ENCODE results near the gene CYP27C1.
"Not testable (repeated sequence)": the region's sequence is repeated elsewhere in the genome, so short reads cannot be mapped to it uniquely, and the experiment has no call there.

CYP27C1 gene, protein sequence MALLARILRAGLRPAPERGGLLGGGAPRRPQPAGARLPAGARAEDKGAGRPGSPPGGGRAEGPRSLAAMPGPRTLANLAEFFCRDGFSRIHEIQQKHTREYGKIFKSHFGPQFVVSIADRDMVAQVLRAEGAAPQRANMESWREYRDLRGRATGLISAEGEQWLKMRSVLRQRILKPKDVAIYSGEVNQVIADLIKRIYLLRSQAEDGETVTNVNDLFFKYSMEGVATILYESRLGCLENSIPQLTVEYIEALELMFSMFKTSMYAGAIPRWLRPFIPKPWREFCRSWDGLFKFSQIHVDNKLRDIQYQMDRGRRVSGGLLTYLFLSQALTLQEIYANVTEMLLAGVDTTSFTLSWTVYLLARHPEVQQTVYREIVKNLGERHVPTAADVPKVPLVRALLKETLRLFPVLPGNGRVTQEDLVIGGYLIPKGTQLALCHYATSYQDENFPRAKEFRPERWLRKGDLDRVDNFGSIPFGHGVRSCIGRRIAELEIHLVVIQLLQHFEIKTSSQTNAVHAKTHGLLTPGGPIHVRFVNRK

DNA sequence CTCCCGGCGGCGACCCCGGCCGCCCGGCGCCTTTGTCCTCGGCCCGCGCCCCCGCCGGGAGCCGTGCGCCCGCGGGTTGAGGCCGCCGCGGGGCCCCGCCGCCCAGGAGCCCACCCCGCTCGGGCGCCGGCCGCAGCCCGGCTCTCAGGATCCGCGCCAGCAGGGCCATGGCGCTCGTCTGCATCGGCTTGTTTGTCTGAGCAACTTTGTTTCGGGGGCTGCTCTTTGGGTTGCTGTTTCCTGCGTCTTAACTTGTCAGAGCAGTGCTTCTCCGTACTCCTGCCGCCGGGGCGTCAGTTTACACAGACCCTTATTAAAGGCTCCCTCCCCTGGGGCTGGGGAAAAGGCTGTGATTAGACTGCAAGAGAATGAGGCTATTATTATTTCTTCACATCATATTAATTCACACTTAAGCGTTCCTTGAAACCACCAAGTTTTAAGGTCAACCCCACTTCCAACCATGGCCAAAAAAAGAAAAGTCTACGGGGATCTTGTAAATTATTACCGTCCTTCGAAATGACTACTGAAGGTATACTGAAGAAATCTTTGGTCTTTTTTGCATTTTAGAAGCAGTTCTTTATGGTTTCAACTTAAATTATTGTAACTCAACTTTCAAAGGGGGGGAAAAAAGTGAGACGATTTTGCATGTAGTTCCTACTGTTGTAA lies at the start of gene CYP27C1:
Gene CYP27C1, minus strand, starts transcription at position 198 of the 666 bp plus-strand sequence. Its CDS starts 29 bp downstream, at position 169.
- no peak for DNase-seq

DNA sequence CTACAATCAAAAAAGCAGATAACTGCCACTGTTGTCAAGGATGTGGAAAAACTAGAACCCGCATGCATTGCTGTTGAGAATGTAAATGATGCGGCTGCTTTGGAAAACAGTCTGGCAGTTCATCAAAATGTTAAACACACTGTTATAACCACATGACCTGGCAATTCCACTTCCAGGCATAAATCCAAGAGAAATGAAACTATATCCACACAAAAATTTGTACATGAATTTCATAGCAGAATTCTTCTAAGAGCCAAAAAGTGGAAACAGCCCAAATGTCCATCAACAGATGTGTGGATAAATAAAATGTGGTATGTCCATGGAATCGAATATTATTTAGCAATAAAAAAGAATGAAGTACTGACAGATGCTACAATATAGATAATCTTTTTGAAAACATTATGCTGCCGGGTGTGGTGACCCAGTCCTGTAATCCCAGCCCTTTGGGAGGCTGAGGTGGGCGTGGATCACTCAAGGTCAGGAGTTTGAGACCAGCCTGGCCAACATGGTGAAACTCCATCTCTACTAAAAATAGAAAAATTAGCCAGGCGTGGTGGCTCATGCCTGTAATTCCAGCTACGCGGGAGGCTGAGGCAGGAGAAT lies 41.8 kb upstream of the CYP27C1 start:
- DNase-seq: no peak

DNA sequence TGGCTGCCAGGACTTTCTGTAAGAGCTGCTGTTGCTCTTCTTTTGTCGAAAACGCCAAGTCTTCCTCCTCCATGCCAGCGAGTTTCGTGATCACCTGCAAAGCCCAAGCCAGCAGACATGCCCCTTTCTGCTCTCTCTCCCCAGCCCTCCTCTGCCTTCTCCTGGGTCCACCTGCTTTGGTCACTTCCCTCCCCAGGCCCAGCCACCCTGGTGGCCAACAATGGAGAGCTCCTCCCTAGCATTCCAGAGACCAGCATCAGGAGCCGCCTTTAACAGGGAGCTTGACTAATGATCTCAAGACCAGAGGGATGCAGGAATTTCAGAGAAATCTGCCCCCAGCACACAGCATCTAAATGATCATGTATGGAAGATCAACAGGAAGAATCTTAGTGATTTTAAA lies 39.3 kb upstream of the CYP27C1 start:
- DNase-seq: no peak

DNA sequence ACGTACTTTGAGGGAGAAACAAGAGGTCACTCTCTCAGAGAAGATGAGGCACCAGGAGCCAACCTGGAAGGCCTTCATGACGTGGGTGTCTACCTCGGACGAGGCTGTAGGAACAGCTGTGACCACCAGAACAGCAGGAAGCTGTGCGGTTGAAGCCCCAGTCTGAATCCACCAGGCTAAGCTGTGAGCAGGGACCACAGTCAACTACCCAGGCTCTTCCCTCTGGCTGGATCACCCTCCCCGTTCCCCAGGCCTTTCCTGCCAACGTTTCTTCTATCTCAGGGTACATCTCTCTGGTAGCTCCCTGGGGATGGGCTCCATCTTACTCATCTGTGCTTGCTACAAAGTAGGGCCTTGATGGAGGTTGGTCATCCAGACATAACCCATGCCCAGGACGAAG lies 36.8 kb upstream of the CYP27C1 start:
- DNase-seq: no peak

DNA sequence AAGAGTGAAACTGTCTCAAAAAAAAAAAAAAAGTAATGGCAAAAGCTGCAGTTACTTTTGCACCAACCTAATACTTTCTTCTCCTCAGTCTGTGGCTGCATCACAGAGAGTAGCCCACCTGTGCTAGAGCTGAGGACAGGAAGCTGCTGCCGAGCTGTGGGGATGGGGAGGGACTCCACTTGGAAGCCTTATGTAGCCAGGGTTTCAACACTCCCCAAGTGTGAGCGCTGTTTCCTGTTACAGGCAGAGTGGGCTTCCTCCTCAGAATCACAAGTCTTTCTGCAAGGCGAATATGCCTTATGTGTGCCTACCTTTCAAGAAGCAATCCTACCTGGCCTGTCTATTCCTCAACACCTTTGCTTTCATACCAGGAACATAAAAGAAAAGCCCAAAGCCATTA lies 36.3 kb upstream of the CYP27C1 start:
- no peak for DNase-seq

DNA sequence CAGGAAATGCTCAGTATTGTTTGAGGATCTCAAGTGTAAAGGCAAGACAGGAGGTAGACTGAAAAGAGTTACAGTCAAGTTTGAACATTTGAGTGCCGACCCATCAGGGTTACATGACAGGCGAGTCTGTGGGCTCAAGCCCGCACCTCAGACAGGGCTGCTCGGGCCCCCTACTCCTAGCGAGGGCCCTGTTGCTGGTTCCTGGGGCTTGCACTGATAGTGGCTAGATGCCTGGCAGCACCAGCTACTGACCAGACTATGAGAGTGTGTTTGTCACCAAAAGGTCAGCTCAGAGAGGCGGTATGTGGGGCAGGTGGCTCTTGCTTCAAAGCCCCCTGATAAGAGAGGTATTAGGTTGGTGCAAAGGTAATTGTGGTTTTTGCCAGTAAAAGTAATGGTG lies 35.6 kb upstream of the CYP27C1 start:
- DNase-seq: no peak

DNA sequence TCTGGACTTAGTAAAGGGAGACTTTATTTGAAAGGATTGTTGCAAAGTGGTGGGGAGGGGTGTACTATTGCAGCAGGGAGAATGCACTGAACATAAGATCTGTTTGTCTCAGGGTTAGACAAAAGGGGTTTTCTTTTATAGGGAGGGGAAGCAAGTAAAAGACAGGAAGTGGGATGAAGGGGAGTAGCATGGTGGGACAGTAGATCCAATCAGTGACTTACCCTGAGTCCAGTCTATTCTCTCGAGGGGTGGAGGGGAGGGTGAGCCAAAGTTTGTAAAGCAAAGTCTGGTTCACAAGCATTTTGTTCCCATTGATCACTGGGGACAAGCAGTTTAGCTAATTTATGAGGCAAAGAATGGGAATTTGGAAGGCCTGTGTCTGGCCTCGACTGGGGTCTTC lies 35.0 kb upstream of the CYP27C1 start:
- DNase-seq: no peak

DNA sequence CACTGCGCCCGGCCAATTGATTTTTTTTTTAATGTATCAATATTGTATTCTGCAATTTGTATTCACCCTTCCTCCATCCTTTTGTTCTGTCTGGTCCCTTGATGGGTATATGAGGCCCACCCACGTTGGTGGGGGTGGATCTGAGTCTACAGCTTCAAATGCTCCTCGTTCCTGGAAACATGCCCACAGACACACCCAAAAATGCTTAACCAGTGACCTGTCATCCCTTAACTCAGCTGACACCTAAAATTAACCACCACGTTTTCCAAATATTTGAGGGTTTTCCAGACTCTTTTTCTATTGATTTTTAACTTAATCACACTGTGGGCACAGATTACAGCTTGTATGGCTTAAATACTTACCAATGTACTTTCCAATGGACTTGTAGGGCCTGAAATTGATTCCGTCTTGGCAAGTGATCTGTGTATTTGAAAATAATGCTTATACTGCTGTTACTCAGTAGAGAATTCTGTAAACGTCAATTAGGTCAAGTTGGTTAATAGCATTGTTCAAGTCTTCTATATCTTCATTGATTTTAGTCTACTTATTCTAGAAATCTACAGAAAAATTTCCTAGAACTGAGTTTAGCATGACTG lies 34.4 kb upstream of the CYP27C1 start:
- DNase-seq: no peak

DNA sequence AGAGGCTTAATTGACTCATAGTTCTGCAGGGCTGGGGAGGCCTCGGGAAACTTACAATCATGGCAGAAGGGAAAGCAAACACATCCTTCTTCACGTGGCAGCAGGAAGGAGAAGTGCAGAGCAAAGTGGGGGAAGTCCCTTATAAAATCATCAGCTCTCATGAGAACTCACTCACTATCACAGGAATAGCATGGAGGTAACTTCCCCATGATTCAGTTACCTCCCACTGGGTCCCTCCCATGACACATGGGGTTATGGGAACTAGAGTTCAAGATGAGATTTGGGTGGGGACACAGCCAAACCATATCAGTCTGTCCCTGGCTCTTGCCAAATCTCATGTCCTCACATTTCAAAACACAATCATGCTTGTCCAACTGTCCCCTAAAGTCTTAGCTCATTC lies 21.1 kb upstream of the CYP27C1 start:
- not testable (repeated sequence) for DNase-seq

DNA sequence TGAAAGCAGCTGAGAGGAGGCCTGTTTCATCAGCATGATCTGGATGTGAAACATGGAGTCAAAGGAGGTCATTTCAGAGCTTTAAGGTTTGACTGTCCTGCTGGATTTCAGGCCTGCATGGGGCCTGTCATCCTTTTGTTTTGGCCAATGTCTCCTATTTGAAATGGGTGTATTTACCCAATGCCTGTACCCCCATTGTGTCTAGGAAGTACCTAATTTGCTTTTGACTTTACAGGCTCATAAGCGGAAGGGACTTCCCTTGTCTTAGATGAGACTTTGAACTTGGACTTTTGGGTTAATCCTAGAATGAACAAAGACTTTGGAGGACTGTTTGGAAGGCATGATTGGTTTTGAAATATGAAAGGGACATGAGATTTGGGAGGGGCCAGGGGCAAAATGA lies 19.3 kb upstream of the CYP27C1 start:
- DNase-seq: no peak

DNA sequence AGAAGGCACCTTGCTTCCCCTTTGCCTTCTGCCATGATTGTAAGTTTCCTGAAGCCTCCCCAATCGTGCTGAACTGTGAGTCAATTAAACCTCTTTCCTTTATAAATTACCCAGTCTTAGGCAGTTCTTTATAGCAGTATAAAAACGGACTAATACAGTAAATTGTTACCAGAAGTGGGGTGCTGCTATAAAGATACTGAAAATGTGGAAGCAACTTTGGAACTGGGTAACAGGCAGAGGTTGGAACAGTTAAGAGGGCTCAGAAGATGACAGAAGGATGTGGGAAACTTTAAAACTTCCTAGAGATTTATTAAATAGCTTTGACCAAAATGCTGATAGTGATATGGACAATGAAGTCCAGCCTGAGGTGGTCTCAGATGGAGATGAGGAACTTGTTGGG lies 17.7 kb upstream of the CYP27C1 start:
- DNase-seq: not testable (repeated sequence)

DNA sequence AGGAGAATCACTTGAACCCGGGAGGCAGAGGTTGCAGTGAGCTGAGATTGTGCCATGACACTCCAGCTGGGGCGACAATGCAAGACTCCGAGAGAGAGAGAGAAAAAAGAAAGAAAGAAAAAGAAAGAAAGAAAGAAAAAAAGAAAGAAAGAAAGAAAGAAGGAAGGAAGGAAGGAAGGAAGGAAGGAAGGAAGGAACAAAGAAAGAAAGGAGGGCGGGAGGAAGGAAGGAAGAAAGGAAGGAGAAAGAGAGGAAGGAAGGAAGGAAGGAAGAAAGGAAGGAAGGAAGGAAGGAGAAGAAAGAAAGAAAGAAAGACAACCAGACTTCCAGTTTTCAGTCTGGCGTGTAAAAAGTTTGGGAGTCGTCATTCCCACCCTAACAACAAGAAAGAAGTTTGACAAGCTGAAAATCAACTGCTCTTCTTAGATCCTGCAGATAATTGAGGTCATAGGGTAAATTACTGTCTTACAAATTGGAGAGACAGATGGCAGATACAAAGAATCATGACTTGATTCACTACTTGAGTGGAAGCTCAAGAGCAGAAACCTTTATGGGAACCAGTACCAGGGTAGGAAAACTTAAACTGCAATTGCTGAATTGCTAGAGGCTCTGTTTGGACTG lies 15.1 kb upstream of the CYP27C1 start:
- DNase-seq: no peak

DNA sequence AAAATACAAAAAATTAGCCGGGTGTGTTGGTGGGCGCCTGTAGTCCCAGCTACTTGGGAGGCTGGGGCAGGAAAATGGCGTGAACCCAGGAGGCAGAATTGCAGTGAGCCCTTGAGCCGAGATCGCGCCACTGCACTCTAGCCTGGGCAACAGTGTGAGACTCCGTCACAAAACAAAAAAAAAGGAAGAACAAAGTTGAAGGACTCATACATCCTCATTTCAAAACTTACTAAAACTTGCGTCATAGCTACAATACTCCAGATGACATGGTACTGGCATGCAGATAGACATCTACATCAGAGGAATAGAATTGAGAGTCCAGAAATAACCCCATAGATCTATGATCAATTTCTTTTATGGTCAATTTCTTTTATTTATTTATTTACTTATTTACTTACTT lies 13.6 kb upstream of the CYP27C1 start:
- DNase-seq: no peak

DNA sequence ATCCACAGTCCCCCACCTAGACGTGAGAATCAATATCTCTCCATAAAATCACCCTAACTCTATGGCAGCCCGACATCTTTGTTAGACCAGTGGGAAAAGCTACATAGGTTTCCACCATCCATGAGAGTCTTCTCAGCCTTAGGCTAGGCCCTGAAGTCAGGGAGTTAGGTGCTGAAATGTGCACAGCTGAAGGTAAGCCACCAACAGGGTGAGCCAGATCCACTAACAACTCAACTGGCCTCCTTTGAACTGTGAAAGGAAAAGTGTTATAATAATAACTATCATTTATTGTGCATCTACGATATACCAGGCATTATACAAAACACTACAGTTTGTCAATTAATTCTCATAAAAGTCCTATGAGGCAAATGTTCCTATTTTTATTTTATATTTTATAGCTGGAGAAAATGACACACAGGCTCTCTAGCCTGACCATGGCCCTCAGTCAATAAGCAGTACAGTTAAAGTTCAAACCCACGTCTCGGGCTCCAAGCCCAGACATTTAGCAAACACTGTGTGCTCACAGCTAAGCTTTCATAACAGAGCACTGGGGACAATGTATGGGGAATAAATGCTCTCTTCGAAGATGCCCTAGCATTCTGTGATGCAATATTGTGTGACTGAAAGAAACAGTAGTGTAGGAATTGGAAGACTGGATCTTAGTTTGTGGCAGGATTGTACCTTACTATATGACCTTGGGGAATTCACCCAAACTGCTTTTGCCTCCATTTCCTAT lies 11.2 kb upstream of the CYP27C1 start:
- DNase-seq: no peak

DNA sequence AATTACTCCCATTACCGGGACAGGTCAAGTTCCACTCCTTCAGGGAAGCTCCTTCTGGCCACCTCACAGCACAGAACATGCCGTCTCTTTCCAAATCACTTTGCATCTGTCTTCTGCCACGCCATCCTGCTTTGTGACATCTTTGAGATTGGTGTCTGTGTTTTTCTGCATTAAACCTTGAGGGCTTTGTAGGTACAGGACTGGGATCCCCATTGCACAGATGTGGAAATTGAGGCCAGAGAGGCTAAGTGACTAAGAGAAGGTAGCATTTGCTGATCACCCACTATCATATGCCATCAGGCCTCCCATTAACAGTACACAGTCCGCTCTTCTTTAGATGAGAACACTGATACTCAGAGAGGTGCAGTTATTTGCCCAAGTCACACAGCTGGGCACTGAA lies 9.5 kb upstream of the CYP27C1 start:
- no peak for DNase-seq

DNA sequence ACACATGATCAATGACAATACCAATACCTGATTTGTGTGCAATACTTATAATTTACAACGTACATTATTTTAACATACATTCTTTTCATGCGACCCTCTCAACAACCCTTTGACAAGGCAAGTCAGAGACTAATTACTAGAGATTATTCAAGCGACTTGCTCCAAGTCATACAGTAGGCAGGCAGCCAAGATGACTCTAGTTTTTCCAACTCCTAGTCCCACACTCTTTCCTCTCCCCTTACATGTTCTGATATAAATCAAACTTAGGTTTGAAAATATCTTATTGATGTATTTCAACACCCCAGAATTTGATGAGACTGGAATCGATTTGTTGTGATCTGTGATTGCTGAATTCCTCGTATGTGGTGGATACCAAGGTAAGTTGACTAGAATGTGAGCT lies 8.0 kb upstream of the CYP27C1 start:
- no peak for DNase-seq

DNA sequence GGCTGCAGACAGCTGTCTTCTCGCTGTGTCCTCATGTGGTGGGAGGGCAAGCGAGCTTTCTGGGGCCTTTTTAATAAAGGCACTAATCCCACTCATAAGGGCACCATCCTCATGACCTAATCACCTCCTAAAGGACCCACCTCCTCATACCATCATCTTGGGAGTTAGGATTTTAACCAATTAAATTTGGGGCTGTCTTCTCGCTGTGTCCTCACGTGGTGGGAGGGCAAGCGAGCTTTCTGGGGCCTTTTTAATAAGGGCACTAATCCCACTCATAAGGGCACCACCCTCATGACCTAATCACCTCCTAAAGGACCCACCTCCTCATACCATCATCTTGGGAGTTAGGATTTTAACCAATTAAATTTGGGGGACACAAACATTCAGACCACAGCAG lies 7.2 kb upstream of the CYP27C1 start:
- not testable (repeated sequence) for DNase-seq

DNA sequence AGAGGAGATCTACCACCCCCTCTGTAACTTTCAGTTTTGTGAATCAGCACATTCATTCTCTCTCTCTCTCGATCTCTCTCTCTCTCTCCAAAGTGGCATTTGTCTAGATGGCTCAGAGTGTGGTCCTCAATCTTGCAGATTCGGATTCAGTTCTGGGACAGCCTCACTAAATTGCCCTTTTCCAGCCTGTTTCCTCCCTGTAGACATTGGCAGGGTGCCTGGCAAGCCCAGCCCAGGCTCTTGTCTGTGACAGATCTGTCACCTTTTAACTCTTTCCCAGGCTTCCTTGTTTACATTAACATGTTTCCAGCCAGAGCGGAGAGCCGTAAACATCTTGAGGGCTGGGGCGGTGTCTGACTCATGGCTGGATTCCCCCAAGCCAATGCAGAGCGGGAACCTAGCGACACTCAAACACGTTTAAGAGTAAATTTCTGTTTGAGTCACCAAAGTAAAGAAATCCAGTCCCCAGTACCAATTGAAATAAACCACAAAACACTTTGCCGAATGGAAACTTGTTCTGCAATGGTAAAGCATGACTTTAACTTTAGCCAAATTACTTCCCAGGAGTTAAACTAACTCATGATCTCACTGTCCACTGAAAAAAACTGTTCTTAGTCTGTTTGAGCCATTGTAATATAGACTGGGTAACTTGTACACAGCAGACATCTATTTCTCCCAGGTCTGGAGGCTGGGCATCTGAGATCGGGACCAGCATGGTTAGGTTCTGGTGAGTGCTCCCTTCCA lies 6.6 kb upstream of the CYP27C1 start:
- DNase-seq: peak in 1 of 2 donors; percentile 4

DNA sequence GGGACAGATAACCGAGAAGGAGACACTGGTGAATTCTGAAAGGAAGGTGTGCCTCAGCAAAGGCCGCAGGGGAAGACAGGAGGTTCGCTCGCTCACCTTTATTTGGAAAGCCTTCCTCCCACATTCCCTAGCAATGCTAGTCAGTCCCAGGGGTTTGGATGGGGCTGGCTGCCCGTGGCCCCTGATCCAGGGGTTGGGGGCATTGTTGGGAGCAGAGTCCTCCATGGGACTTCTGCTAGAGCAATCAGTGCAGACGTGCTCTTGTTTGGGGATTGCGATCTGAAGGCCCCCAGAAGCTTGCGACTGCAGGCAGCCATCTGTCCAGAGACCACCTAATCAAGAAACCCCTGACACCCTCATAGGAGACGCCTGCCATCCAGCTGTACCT lies 6.0 kb upstream of the CYP27C1 start:
- DNase-seq: no peak

DNA sequence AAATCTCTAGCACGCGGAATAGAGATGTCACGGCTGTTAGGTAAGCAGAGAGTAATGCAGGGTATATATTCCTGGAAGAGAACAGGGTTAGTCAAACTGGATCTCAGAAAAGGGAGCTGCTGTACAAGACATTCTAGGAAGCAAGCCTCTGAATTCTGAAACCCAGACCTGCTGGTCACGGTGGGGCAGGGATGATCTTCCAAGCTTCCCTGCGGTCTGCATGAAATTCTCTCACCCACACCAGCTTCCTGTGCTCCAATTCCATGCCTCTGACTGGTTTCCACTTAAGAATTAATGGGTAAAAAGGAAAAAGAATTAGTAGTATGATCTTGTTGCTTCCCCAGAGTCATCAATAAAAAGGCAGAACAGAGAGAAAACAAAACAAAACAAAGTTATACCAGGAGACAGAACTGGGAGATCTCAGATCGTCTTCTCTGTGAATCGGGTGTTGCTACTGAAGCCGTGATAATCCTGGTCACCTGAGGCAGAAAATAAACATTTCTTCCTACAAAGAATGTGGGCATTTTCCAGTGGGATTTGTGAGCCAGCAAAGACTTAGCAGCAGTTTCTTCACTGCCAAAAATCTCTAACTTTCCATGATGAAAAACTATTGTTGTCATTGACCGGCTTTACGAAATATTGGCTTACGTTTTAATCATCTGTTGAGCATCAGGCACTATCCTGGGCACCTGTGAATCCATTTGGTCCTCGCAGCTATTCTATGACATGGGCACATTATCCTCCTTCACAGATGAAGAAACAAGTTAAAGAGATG lies 5.3 kb upstream of the CYP27C1 start:
- no peak for DNase-seq

DNA sequence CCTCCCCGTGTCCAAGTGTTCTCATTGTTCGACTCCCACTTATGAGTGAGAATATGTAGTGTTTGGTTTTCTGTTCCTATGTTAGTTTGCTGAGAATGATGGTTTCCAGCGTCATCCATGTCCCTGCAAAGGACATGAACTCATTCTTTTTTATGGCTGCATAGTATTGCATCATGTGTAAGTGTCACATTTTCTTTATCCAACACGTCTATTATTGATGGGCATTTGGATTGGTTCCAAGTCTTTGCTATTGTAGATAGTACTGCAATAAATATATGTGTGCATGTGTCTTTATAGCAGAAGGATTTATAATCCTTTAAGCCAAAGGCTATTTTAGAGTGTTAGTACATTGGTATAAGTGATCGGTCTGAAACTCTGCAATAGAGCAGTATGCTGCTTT lies 4.0 kb upstream of the CYP27C1 start:
- not testable (repeated sequence) for DNase-seq
